Neuronal stem cell (in vitro differentiated cells): ENCODE results near the gene LSMEM2.

ENCODE experiments used
- DNase-seq: peaks from one replicate; pipeline ENCODE4 v3.0.0-alpha.2; 2013; ENCODE audit warnings: low spot score
- H2AFZ ChIP-seq: one replicate; pipeline ENCODE4 v1.6.1; 2013; ENCODE audit warnings: mild to moderate bottlenecking, low read length, inconsistent platforms
- H2AK5ac ChIP-seq: 2 replicates; pipeline ENCODE4 v1.6.1; 2013; ENCODE audit warnings: low read depth, mild to moderate bottlenecking, inconsistent platforms, low read length, moderate library complexity, mixed read lengths
- H2BK120ac ChIP-seq: 2 replicates; pipeline ENCODE4 v1.6.1; 2013; ENCODE audit warnings: low read depth, mild to moderate bottlenecking, inconsistent platforms, low read length, moderate library complexity, mixed read lengths
- H2BK12ac ChIP-seq: one replicate; pipeline ENCODE4 v1.6.1; 2013; ENCODE audit warnings: low read length, inconsistent platforms
- H2BK15ac ChIP-seq: 2 replicates; pipeline ENCODE4 v1.6.1; 2013; ENCODE audit warnings: mild to moderate bottlenecking, low read length, inconsistent platforms, mixed read lengths
- H2BK5ac ChIP-seq: one replicate; pipeline ENCODE4 v1.6.1; 2013; ENCODE audit warnings: inconsistent platforms, mild to moderate bottlenecking, low read length, moderate library complexity
- H3K14ac ChIP-seq: one replicate; pipeline ENCODE4 v1.6.1; 2013; ENCODE audit warnings: low read length, inconsistent platforms
- H3K18ac ChIP-seq: 2 replicates; pipeline ENCODE4 v1.6.1; 2013; ENCODE audit warnings: low read length, inconsistent platforms
- H3K23ac ChIP-seq: 2 replicates; pipeline ENCODE4 v1.6.1; 2013; ENCODE audit warnings: low read depth, mild to moderate bottlenecking, mixed read lengths, low read length, inconsistent platforms; ENCODE audit not compliant: poor library complexity
- H3K27ac ChIP-seq: replicated peaks from 3 replicates; pipeline ENCODE4 v1.5.1; 2013; ENCODE audit warnings: low read length, inconsistent platforms
- H3K27me3 ChIP-seq, 3 experiments: 2 replicates each; pipeline ENCODE4 v1.6.1; 2013; ENCODE audit warnings: low read length in 3 of 3, mild to moderate bottlenecking in 2 of 3, inconsistent platforms in 1 of 3, low read depth in 1 of 3, mixed read lengths in 1 of 3, moderate library complexity in 1 of 3; ENCODE audit not compliant: control insufficient read depth in 3 of 3, insufficient read depth in 3 of 3
- H3K36me3 ChIP-seq, 2 donors: replicated peaks in 1 of 2; 2 replicates each; pipeline ENCODE4 v1.6.1; 2013; ENCODE audit warnings: low read length in 2 of 2; ENCODE audit not compliant: control insufficient read depth in 2 of 2, insufficient read depth in 2 of 2
- H3K4ac ChIP-seq: 2 replicates; pipeline ENCODE4 v1.6.1; 2013; ENCODE audit warnings: inconsistent platforms, mild to moderate bottlenecking, low read length, moderate library complexity
- H3K4me1 ChIP-seq, 2 donors: 1 replicate in 1 of 2; 2 replicates in 1 of 2; pipeline ENCODE4 v1.6.1; 2013; ENCODE audit warnings: low read length in 2 of 2, low read depth in 1 of 2; ENCODE audit not compliant: control insufficient read depth in 2 of 2, insufficient read depth in 1 of 2
- H3K4me2 ChIP-seq: one replicate; pipeline ENCODE4 v1.6.1; 2013; ENCODE audit warnings: mild to moderate bottlenecking, low read length, inconsistent platforms; ENCODE audit not compliant: insufficient read depth, poor library complexity, severe bottlenecking
- H3K4me3 ChIP-seq, 2 donors: 2 replicates each; pipeline ENCODE4 v1.5.1; 2013; ENCODE audit warnings: low read length in 2 of 2, mild to moderate bottlenecking in 2 of 2, inconsistent platforms in 1 of 2, moderate library complexity in 1 of 2
- H3K79me1 ChIP-seq: one replicate; pipeline ENCODE4 v1.6.1; 2013; ENCODE audit warnings: low read depth, mild to moderate bottlenecking, inconsistent platforms, low read length, moderate library complexity
- H3K9ac ChIP-seq: one replicate; pipeline ENCODE4 v1.6.1; 2013; ENCODE audit warnings: mild to moderate bottlenecking, low read depth, low read length, inconsistent platforms; ENCODE audit not compliant: poor library complexity
- H3K9me3 ChIP-seq, 2 donors: replicated peaks in 1 of 2; 2 replicates each; pipeline versions ENCODE3 to v1.6.1; 2013; ENCODE audit warnings: low read length in 2 of 2, mild to moderate bottlenecking in 2 of 2, inconsistent platforms in 1 of 2, low read depth in 1 of 2, mixed read lengths in 1 of 2, moderate library complexity in 1 of 2; ENCODE audit not compliant: control insufficient read depth in 2 of 2, insufficient read depth in 1 of 2
- H4K8ac ChIP-seq: one replicate; pipeline ENCODE4 v1.6.1; 2013; ENCODE audit warnings: low read depth, mild to moderate bottlenecking, inconsistent platforms, low read length, moderate library complexity
- H4K91ac ChIP-seq: one replicate; pipeline ENCODE4 v1.6.1; 2013; ENCODE audit warnings: low read length, low read depth, mild to moderate bottlenecking, inconsistent platforms; ENCODE audit not compliant: poor library complexity
- WGBS, 2 donors: extraction: QIAGEN DNeasy Blood & Tissue Kit; methylation state at CpG; one replicate each; pipeline ENCODE4 v1.1.7; 2013; ENCODE audit warnings: missing lambda C conversion rate in 2 of 2, mixed read lengths in 1 of 2; ENCODE audit not compliant: insufficient read length in 2 of 2, insufficient replicate concordance in 1 of 2; ENCODE audit errors: extremely low coverage in 2 of 2; 5-methylcytosine and 5-hydroxymethylcytosine counted together

Gene LSMEM2

GRCh38 chr3:50275141-50275995 is 3.5 kb upstream of the LSMEM2 start:
- H3K4me2 ChIP-seq: peak overlapping the region; percentile 78
- H2BK5ac ChIP-seq: peak overlapping the region; percentile 42
- WGBS, 2 donors: no CpG with 5 or more reads among the region's 65 CpGs
- peaks cover 0 to 4% of the 10 kb centered on the region in 2 donors for H3K9me3 ChIP-seq
- no peak overlapping the region for H3K27ac ChIP-seq
- no peaks in the 10 kb centered on the region for H3K36me3 ChIP-seq
- H3K4me1 ChIP-seq: peaks cover 9 to 13% of the 10 kb centered on the region in 2 donors
- peak overlapping the region; percentile 86 for H2AFZ ChIP-seq
- H4K8ac ChIP-seq: peak overlapping the region; percentile 72
- H2AK5ac ChIP-seq: peak overlapping the region; percentile 79
- H2BK15ac ChIP-seq: peak overlapping the region; percentile 99
- H3K14ac ChIP-seq: peak overlapping the region; percentile 96
- peak overlapping the region; percentile 98 for H3K18ac ChIP-seq
- H2BK120ac ChIP-seq: peak overlapping the region; percentile 10
- peak overlapping the region; percentile 99 for H2BK12ac ChIP-seq
- H3K9ac ChIP-seq: peak overlapping the region; percentile 79
- no peak for DNase-seq
- no peak overlapping the region for H3K4ac ChIP-seq
- peaks cover 9 to 41% (median 24%) of the 10 kb centered on the region in 3 experiments for H3K27me3 ChIP-seq
- H4K91ac ChIP-seq: no peak overlapping the region
- peak overlapping the region; percentile 82 for H3K23ac ChIP-seq
- H3K79me1 ChIP-seq: peaks cover 4% of the 10 kb centered on the region
- peak overlapping the region; percentile 22 to 69 for H3K4me3 ChIP-seq

- Histone ChIP-seq H3K4me3 (no peak overlapping the region), H2AFZ (peak overlapping the region; percentile 86), H2BK12ac (peak overlapping the region; percentile 58), H3K23ac (no peak overlapping the region), H3K18ac (peak overlapping the region; percentile 76), H4K8ac (no peak overlapping the region), H2AK5ac (peak overlapping the region; percentile 84), H3K79me1 (peaks cover 4% of the 10 kb centered on the region), H3K27me3 (peaks cover 9 to 41% (median 24%) of the 10 kb centered on the region in 3 experiments), H3K9me3 (peaks cover 0 to 4% of the 10 kb centered on the region in 2 donors), H3K4me2 (peak overlapping the region; percentile 18), H3K27ac (no peak overlapping the region), H3K4me1 (peaks cover 9 to 13% of the 10 kb centered on the region in 2 donors), H3K14ac (peak overlapping the region; percentile 21), H2BK15ac (peak overlapping the region; percentile 99), H3K9ac (peak overlapping the region; percentile 44), H3K36me3 (no peaks in the 10 kb centered on the region), H4K91ac (no peak overlapping the region), H2BK5ac (peak overlapping the region; percentile 42), H3K4ac (no peak overlapping the region), H2BK120ac (peak overlapping the region; percentile 10)
- no CpG with 5 or more reads among the region's 79 CpGs for WGBS, 2 donors
- DNase-seq: no peak
Measured at GRCh38 chr3:50275996-50276761, 2.7 kb upstream of the LSMEM2 start.

- Histone ChIP-seq H3K23ac (no peak overlapping the region), H3K9ac (no peak overlapping the region), H4K8ac (no peak overlapping the region), H3K18ac (peak overlapping the region; percentile 52), H3K79me1 (peaks cover 4% of the 10 kb centered on the region), H3K4ac (no peak overlapping the region), H2AK5ac (peak overlapping the region; percentile 84), H3K36me3 (no peaks in the 10 kb centered on the region), H2AFZ (no peak overlapping the region), H3K4me3 (no peak overlapping the region), H3K27me3 (peaks cover 9 to 41% (median 24%) of the 10 kb centered on the region in 3 experiments), H2BK120ac (no peak overlapping the region), H3K27ac (no peak overlapping the region), H3K14ac (no peak overlapping the region), H3K4me1 (peaks cover 9 to 13% of the 10 kb centered on the region in 2 donors), H3K4me2 (no peak overlapping the region), H3K9me3 (peaks cover 0 to 4% of the 10 kb centered on the region in 2 donors), H2BK15ac (no peak overlapping the region), H2BK5ac (peak overlapping the region; percentile 29), H2BK12ac (peak overlapping the region; percentile 46), H4K91ac (no peak overlapping the region)
- no CpG with 5 or more reads among the region's 17 CpGs for WGBS, 2 donors
- DNase-seq: no peak
Measured at GRCh38 chr3:50276762-50277101, 2.2 kb upstream of the LSMEM2 start.
